Activated CD8-positive, alpha-beta memory T cell treated with anti-CD3 and anti-CD28 coated beads, Interleukin-2, amount 10 ng/mL, durations not matched to agents 7 days and 5 days (primary cell): ENCODE results near the gene MBNL2. TPM values are rescaled to one million over a fixed set of nuclear protein-coding genes. Genes with fewer than 3 reads are reported as not detected.

ENCODE experiments used
- ATAC-seq: fragments of 150-1000 bp; cut with Tn5 transposase; one replicate; pipeline ENCODE4 v1.10.0; 2021; ENCODE audit warnings: moderate library complexity
- CTCF ChIA-PET: fragments of 350-600 bp; sonication (Branson Sonifier 250); formaldehyde crosslinking; loops from one replicate; lab custom pipeline; 2021; ENCODE audit warnings: antibody characterized with exemption; lab: Charles Lee
- DNase-seq: peaks from one replicate; pipeline ENCODE4 v3.0.0-alpha.2; 2020
- H3K27ac Mint-ChIP-seq: one replicate; pipeline ENCODE4 v1.8.0; 2021; ENCODE audit warnings: mild to moderate bottlenecking, mixed read lengths
- H3K27me3 Mint-ChIP-seq: one replicate; pipeline ENCODE4 v1.8.0; 2021; ENCODE audit warnings: mixed read lengths
- H3K36me3 Mint-ChIP-seq: one replicate; pipeline ENCODE4 v1.8.0; 2021; ENCODE audit warnings: mild to moderate bottlenecking, mixed read lengths
- H3K4me1 Mint-ChIP-seq: one replicate; pipeline ENCODE4 v1.8.0; 2021; ENCODE audit warnings: mixed read lengths
- H3K4me3 Mint-ChIP-seq: one replicate; pipeline ENCODE4 v1.8.0; 2021; ENCODE audit warnings: mild to moderate bottlenecking, moderate library complexity, mixed read lengths
- H3K9me3 Mint-ChIP-seq: one replicate; pipeline ENCODE4 v1.8.0; 2022; ENCODE audit warnings: low read depth, mixed read lengths
- total RNA-seq, 2 experiments: library from RNA; stranded (reverse); gene quantifications; one replicate each; pipeline ENCODE4 v1.2.3, GENCODE V29; 2021

Gene MBNL2
- total RNA-seq, 2 experiments from 2014 or later = 9.7 to 13.4 TPM

GRCh38 chr13:97240788-97241734, 18.9 kb downstream of the MBNL2 start:
- no peak overlapping the region for H3K4me3 Mint-ChIP-seq
- peaks cover 1% of the 10 kb centered on the region for H3K36me3 Mint-ChIP-seq
- CTCF ChIA-PET = interaction anchor here (1.1 kb wide), 1 partner anchor 14 kb away, joined by 3 read pairs; no protein-coding TSS in a partner anchor
- H3K4me1 Mint-ChIP-seq = peaks cover 18% of the 10 kb centered on the region
- DNase-seq (no peak), ATAC-seq (no peak)
- no peaks in the 10 kb centered on the region for H3K9me3 Mint-ChIP-seq
- H3K27me3 Mint-ChIP-seq = no peaks in the 10 kb centered on the region
- no peak overlapping the region for H3K27ac Mint-ChIP-seq

- no peak for ATAC-seq
- H3K4me3 Mint-ChIP-seq = no peak overlapping the region
- DNase-seq = no peak
- no peaks in the 10 kb centered on the region for H3K27me3 Mint-ChIP-seq
- peaks cover 18% of the 10 kb centered on the region for H3K4me1 Mint-ChIP-seq
- H3K27ac Mint-ChIP-seq = no peak overlapping the region
- no peaks in the 10 kb centered on the region for H3K9me3 Mint-ChIP-seq
- CTCF ChIA-PET = interaction anchor here (1.1 to 1.5 kb wide), 2 partner anchors 15 to 132 kb away, joined by 3 read pairs; no protein-coding TSS in a partner anchor
- peaks cover 1% of the 10 kb centered on the region for H3K36me3 Mint-ChIP-seq
Measured at GRCh38 chr13:97241761-97242160, 19.6 kb downstream of the MBNL2 start.

GRCh38 chr13:97242755-97243497, 20.8 kb downstream of the MBNL2 start:
- no peak for ATAC-seq
- no peak overlapping the region for H3K27ac Mint-ChIP-seq
- H3K27me3 Mint-ChIP-seq = no peaks in the 10 kb centered on the region
- peaks cover 14% of the 10 kb centered on the region for H3K4me1 Mint-ChIP-seq
- peaks cover 1% of the 10 kb centered on the region for H3K36me3 Mint-ChIP-seq
- no peak overlapping the region for H3K4me3 Mint-ChIP-seq
- CTCF ChIA-PET = interaction anchor here (1.5 kb wide), 1 partner anchor 133 kb away, joined by 3 read pairs; no protein-coding TSS in a partner anchor
- H3K9me3 Mint-ChIP-seq = no peaks in the 10 kb centered on the region
- DNase-seq = no peak

- no peak overlapping the region for H3K27ac Mint-ChIP-seq
- CTCF ChIA-PET = no interaction called here
Measured at GRCh38 chr13:97243915-97244781, 22.0 kb downstream of the MBNL2 start.

GRCh38 chr13:97245011-97245410, 22.9 kb downstream of the MBNL2 start:
- Mint-ChIP-seq H3K27me3 (no peaks in the 10 kb centered on the region), H3K4me1 (peaks cover 8% of the 10 kb centered on the region), H3K9me3 (no peaks in the 10 kb centered on the region), H3K27ac (no peak overlapping the region), H3K36me3 (no peaks in the 10 kb centered on the region), H3K4me3 (no peak overlapping the region)
- DNase-seq = no peak
- no peak for ATAC-seq
- CTCF ChIA-PET = no interaction called here

More at GRCh38 chr13:97243915-97244781, 22.0 kb downstream of the MBNL2 start:
- H3K27me3 Mint-ChIP-seq = no peaks in the 10 kb centered on the region
- DNase-seq = no peak
- H3K9me3 Mint-ChIP-seq = no peaks in the 10 kb centered on the region
- H3K4me1 Mint-ChIP-seq = peaks cover 7% of the 10 kb centered on the region
- no peak overlapping the region for H3K4me3 Mint-ChIP-seq
- H3K36me3 Mint-ChIP-seq = no peaks in the 10 kb centered on the region
- ATAC-seq = no peak

- H3K27ac Mint-ChIP-seq = no peak overlapping the region
- H3K9me3 Mint-ChIP-seq = no peaks in the 10 kb centered on the region
- H3K4me1 Mint-ChIP-seq = peaks cover 10% of the 10 kb centered on the region
- H3K4me3 Mint-ChIP-seq = no peak overlapping the region
- no peaks in the 10 kb centered on the region for H3K36me3 Mint-ChIP-seq
- no peaks in the 10 kb centered on the region for H3K27me3 Mint-ChIP-seq
- CTCF ChIA-PET = interaction anchor here (1.0 kb wide), 1 partner anchor 21 kb away, joined by 3 read pairs; no protein-coding TSS in a partner anchor
- no peak for DNase-seq
- ATAC-seq = no peak
Measured at GRCh38 chr13:97246596-97247158, 24.5 kb downstream of the MBNL2 start.

GRCh38 chr13:97248243-97248642, 26.1 kb downstream of the MBNL2 start:
- no peaks in the 10 kb centered on the region for H3K36me3 Mint-ChIP-seq
- DNase-seq = no peak
- CTCF ChIA-PET = interaction anchor here (2.1 kb wide), 1 partner anchor 9 kb away, joined by 5 read pairs; no protein-coding TSS in a partner anchor
- no peaks in the 10 kb centered on the region for H3K9me3 Mint-ChIP-seq
- ATAC-seq = no peak
- H3K27me3 Mint-ChIP-seq = no peaks in the 10 kb centered on the region
- H3K27ac Mint-ChIP-seq = no peak overlapping the region
- H3K4me1 Mint-ChIP-seq = peaks cover 10% of the 10 kb centered on the region
- H3K4me3 Mint-ChIP-seq = no peak overlapping the region

GRCh38 chr13:97249093-97249795, 27.1 kb downstream of the MBNL2 start:
- no peak overlapping the region for H3K27ac Mint-ChIP-seq
- DNase-seq (no peak), ATAC-seq (no peak)
- peaks cover 10% of the 10 kb centered on the region for H3K4me1 Mint-ChIP-seq
- no peaks in the 10 kb centered on the region for H3K9me3 Mint-ChIP-seq
- CTCF ChIA-PET = interaction anchor here (2.1 kb wide), 1 partner anchor 8 kb away, joined by 5 read pairs; no protein-coding TSS in a partner anchor
- H3K27me3 Mint-ChIP-seq = no peaks in the 10 kb centered on the region
- H3K4me3 Mint-ChIP-seq = no peak overlapping the region
- H3K36me3 Mint-ChIP-seq = no peaks in the 10 kb centered on the region

- H3K4me1 Mint-ChIP-seq = peaks cover 13% of the 10 kb centered on the region
- no peaks in the 10 kb centered on the region for H3K36me3 Mint-ChIP-seq
- no peak overlapping the region for H3K4me3 Mint-ChIP-seq
- ATAC-seq (no peak), DNase-seq (no peak)
- no peaks in the 10 kb centered on the region for H3K9me3 Mint-ChIP-seq
- H3K27ac Mint-ChIP-seq = no peak overlapping the region
- CTCF ChIA-PET = interaction anchor here (1.5 kb wide), 2 partner anchors 23 to 26 kb away, joined by 3 to 4 read pairs; no protein-coding TSS in a partner anchor
- no peaks in the 10 kb centered on the region for H3K27me3 Mint-ChIP-seq
Measured at GRCh38 chr13:97249796-97250495, 27.8 kb downstream of the MBNL2 start.

- DNase-seq (no peak), ATAC-seq (no peak)
- H3K4me1 Mint-ChIP-seq = peaks cover 18% of the 10 kb centered on the region
- no peaks in the 10 kb centered on the region for H3K27me3 Mint-ChIP-seq
- no peaks in the 10 kb centered on the region for H3K9me3 Mint-ChIP-seq
- no peaks in the 10 kb centered on the region for H3K36me3 Mint-ChIP-seq
- H3K27ac Mint-ChIP-seq = no peak overlapping the region
- CTCF ChIA-PET = interaction anchor here (1.5 kb wide), 2 partner anchors 23 to 26 kb away, joined by 3 to 4 read pairs; no protein-coding TSS in a partner anchor
- H3K4me3 Mint-ChIP-seq = no peak overlapping the region
Measured at GRCh38 chr13:97250560-97250959, 28.4 kb downstream of the MBNL2 start.

- Mint-ChIP-seq H3K9me3 (no peaks in the 10 kb centered on the region), H3K4me3 (no peak overlapping the region), H3K27ac (no peak overlapping the region), H3K4me1 (peaks cover 37% of the 10 kb centered on the region), H3K36me3 (peaks cover 6% of the 10 kb centered on the region), H3K27me3 (no peaks in the 10 kb centered on the region)
- CTCF ChIA-PET = interaction anchor here (1.0 kb wide), 1 partner anchor 144 kb away, joined by 3 read pairs; no protein-coding TSS in a partner anchor
- ATAC-seq = no peak
- no peak for DNase-seq
Measured at GRCh38 chr13:97252735-97253134, 30.6 kb downstream of the MBNL2 start.
